ENCODE data around the gene CHCHD3.
"Not testable (repeated sequence)": the region's sequence is repeated elsewhere in the genome, so short reads cannot be mapped to it uniquely, and the experiment has no call there.

The CHCHD3 gene

GRCh38 chr7:132999845-133000244 is 82.0 kb downstream of the CHCHD3 start:
- DNase-seq = no peak

GRCh38 chr7:132998763-132999162 is 83.1 kb downstream of the CHCHD3 start:
- DNase-seq = no peak

- DNase-seq = no peak
Observed at GRCh38 chr7:132997505-132997904, 84.4 kb downstream of the CHCHD3 start.

GRCh38 chr7:132996581-132997242 is 85.2 kb downstream of the CHCHD3 start:
- no peak for DNase-seq

- no peak for DNase-seq
Observed at GRCh38 chr7:132993377-132994013, 88.4 kb downstream of the CHCHD3 start.

- DNase-seq = no peak
Observed at GRCh38 chr7:132991615-132992587, 90.0 kb downstream of the CHCHD3 start.

- DNase-seq = no peak
Observed at GRCh38 chr7:132988117-132988516, 93.8 kb downstream of the CHCHD3 start.

GRCh38 chr7:132980402-132980801 is 101.5 kb downstream of the CHCHD3 start:
- DNase-seq = no peak

- DNase-seq = no peak
Observed at GRCh38 chr7:132979524-132979923, 102.4 kb downstream of the CHCHD3 start.

GRCh38 chr7:132977234-132977633 is 104.7 kb downstream of the CHCHD3 start:
- no peak for DNase-seq

- DNase-seq = no peak
Observed at GRCh38 chr7:132972745-132973144, 109.1 kb downstream of the CHCHD3 start.

- no peak for DNase-seq
Observed at GRCh38 chr7:132970257-132970656, 111.6 kb downstream of the CHCHD3 start.

GRCh38 chr7:132969520-132969919 is 112.4 kb downstream of the CHCHD3 start:
- DNase-seq = no peak

- not testable (repeated sequence) for DNase-seq
Observed at GRCh38 chr7:132967470-132967848, 114.4 kb downstream of the CHCHD3 start.

GRCh38 chr7:132966754-132967469 is 115.0 kb downstream of the CHCHD3 start:
- DNase-seq = no peak

GRCh38 chr7:132965951-132966350 is 115.9 kb downstream of the CHCHD3 start:
- no peak for DNase-seq

- no peak for DNase-seq
Observed at GRCh38 chr7:132964876-132965275, 117.0 kb downstream of the CHCHD3 start.

- no peak for DNase-seq
Observed at GRCh38 chr7:132959891-132960290, 122.0 kb downstream of the CHCHD3 start.

GRCh38 chr7:132956556-132956955 is 125.3 kb downstream of the CHCHD3 start:
- no peak for DNase-seq

- DNase-seq = no peak
Observed at GRCh38 chr7:132953468-132953867, 128.4 kb downstream of the CHCHD3 start.

- DNase-seq = no peak
Observed at GRCh38 chr7:132950725-132951124, 131.2 kb downstream of the CHCHD3 start.

- no peak for DNase-seq
Observed at GRCh38 chr7:132947011-132947410, 134.9 kb downstream of the CHCHD3 start.

- no peak for DNase-seq
Observed at GRCh38 chr7:132944774-132945173, 137.1 kb downstream of the CHCHD3 start.

Measured in activated T-cell treated with anti-CD3 and anti-CD28 coated beads, Interleukin-2, amount 50 U/mL, for 48 hours (primary cell).